HG03521 (cell line): ENCODE data around the gene VPS13C.

ENCODE experiments used
- ATAC-seq: cut with Tn5 transposase; IDR thresholded peaks from one replicate; pipeline ENCODE4 v1.9.1; 2021; ENCODE audit warnings: mild to moderate bottlenecking, moderate library complexity; ENCODE audit not compliant: unreplicated experiment

Gene VPS13C

DNA sequence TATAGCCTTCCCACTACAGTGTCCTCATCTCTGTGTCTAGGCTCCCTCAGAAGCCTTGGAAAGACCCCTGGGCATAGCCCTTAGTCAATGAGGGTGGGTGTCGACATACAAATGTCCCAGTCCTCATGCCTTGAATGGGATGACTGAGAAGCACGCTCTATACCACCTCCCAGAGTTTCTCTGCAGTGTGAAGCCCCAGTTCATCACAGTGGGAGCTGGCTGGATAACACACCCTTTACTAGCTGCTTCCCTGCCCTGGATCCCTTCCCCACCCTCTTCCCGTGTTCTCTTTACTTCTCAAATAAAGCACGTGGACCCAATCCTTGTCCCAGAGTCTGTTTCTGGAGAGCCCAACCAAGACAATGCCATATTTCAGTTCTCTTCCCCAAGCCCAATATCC is 239.3 kb downstream of the VPS13C start:
- no peak for ATAC-seq

DNA sequence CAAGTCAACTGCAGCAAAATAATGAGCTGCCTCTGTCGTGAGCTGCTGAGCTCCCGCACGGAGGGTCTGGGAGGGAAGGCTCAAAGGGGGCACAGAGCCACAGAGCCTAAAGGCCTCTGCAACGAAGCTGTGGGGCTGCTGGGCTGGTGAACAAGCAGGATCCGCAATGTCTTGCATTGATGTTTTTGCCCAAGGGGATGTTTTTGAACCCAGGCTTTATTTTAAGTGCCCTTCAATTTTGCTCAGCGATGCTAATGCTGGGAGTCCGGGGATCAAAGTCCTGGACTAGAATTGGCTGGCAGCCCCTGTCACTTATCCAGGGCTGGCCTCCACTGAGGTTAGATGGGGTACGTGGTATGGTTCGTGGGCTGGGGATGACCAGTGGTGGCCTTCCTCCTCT is 240.0 kb downstream of the VPS13C start:
- no peak for ATAC-seq

DNA sequence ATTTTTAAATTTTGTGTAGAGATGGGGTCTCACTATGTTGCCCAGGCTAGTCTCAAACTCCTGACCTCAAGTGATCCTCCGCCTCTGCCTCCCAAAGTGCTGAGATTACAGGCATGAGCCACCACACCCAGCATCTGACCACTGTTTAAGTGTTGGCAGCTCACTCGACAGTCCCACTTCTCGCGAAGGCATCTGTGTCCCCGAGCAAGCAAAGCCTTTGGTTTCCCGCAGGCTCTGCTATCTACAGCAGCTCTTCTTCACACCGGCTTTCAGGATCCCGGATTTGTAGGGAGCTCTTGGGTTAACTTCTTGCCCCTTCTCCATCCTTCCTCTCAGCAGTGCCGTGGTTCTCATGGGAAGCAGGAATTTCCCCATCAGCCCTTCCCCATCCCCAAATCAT is 240.9 kb downstream of the VPS13C start:
- ATAC-seq, result no peak

- no peak for ATAC-seq
Measured at GRCh38 chr15:61818801-61819200, 241.4 kb downstream of the VPS13C start.

GRCh38 chr15:61816856-61817255 is 243.4 kb downstream of the VPS13C start:
- no peak for ATAC-seq

GRCh38 chr15:61815356-61816083 is 244.7 kb downstream of the VPS13C start:
- no peak for ATAC-seq

DNA sequence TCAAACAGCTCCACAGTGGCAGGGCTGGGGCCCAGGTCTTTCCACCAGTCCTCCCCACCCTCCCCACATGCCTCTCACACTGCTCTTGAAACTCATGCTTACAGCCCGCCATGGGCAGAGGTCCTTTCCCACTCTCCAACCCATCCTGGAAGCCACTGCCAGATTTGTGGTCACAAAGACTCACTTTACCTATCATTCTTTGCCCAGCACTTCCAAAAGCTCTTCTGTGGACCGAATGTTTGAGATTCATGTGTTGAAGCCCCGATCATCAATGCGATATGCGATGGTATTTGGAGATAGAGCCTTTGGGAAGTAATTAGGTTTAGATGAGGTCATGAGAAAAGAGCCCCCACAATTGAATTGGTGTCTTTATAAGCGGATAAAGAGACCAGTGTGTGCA is 247.8 kb downstream of the VPS13C start:
- ATAC-seq, result no peak

- no peak for ATAC-seq
Measured at GRCh38 chr15:61811952-61812351, 248.3 kb downstream of the VPS13C start.

GRCh38 chr15:61809216-61809615 is 251.0 kb downstream of the VPS13C start:
- ATAC-seq, result no peak

GRCh38 chr15:61807281-61807929 is 252.8 kb downstream of the VPS13C start:
- ATAC-seq, result no peak
